Cardiac septum (tissue), 1 donor: ENCODE results near the gene DSC2. TPM values are rescaled to one million over a fixed set of nuclear protein-coding genes. Genes with fewer than 3 reads are reported as not detected.

ENCODE experiments used
- DNase-seq: peaks from one replicate; pipeline ENCODE4 v3.0.0-alpha.2; 2020; ENCODE audit warnings: low spot score
- intact Hi-C: fragments of 100-400 bp; cut with DNase I; formaldehyde crosslinking; loops from one replicate; pipeline ENCODE4 v1.14.0; 2022
- total RNA-seq: library from RNA; stranded (reverse); fragmentation: NEBNext Ultra II Directional; extraction: Animal tissue kit (Norgen Biotek cat#: 25700); gene quantifications from one replicate; pipeline ENCODE4 v1.2.1, GENCODE V29; 2021
- donor health status: DM: no; HTN: no; CAD: no.

Gene DSC2
- total RNA-seq, 1 donor from 2014 or later, result 26.7 TPM

DNA sequence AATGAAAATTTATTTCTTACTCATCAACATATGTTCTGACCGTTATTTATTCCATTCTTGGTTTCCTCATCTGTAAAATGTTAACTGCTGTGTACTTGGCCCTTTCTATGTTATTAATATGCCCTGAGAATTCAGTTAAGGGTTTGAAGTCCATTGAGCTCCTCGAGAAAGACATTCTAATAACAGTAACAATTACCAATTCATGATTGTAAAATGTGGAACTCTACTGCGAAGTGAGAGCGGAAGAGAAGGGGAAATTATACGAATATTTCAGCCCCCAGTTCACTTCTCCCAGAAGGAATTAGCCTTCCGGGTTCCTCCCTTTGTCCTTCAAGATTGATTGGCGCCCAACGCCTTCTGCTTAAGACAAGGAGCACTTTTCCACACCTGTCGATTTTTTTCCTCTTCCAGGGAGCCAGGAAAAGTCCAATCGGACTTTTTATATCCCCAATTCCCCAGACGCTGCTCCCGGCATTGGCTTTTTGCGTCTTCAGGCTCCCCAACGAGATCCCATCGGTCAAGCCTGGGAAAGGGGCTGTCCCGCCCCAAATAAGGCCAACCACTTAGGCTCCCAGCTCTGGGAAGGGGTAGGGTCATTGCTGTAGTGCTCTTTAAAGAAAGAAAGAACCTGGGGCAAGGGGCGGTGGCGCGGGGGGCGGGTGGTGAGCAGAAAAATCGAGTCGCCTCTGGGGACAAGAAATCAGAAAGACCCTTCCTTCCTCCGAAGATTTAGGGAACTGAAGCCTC lies 1.6 kb downstream of the DSC2 start:
- DNase-seq, result no peak
- intact Hi-C loops, result loop anchor here (1.0 to 10.0 kb wide), 4 partner anchors 9 to 397 kb away; partner anchors contain the start of gene DSG2

DNA sequence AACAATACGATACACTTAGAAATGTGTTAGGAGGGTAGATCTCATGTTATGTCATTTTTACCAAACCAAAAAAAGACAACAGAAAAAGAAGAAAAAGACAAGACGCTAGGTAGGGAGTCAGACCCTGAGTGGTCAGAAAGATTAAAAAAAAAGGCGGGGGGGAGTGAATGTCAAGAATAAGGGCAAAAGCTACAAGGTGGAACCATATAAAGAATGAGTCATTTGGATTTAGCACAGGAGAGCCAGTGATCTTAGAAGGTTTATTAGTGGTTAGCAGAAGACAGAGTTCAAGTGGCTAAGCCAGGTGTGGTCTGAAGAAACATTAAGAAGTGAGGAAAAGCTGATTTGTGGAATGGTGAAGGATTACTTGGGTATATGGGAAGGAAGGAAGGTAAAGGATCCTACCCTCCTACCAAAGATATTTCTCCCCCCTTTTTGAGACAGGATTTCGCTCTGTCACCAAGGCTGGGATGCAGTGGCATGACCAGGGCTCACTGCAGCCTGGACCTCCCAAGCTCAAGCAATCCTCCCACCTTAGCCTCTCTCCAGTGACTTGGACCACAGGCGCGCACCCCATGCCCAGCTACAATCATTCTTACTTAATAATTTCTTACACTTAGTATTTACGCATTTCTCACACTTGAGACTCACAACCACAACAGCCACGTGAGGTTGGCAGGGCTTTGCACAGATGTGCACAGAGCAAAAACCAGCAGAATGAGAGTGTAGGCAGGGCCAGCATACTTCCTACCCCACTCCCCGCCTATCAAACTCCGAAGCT lies 2.6 kb downstream of the DSC2 start:
- no peak for DNase-seq
- intact Hi-C loops, result loop anchor here (5.0 to 10.0 kb wide), 3 partner anchors 55 to 398 kb away; partner anchors contain the start of gene DSG2

DNA sequence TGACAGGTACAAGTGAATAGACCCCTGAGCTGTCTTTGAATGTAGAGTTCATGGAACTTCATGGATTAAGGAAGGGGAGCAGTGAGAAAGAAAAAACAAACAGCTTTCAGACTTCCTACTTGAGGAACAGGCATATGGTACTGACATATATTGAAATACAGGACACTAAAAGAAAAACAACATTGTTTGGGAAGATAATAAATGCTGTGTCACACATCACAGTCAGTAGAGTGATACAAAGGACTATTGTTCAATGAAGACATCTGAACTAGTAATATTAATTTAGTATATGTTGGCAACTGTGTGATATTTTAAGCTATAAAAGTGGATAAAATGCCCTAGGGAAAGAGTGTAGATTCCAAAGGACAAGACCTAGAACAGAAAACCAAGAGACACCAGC lies 3.3 kb downstream of the DSC2 start:
- intact Hi-C loops, result loop anchor here (10.0 kb wide), 1 partner anchor 106 kb away; no protein-coding TSS in a partner anchor

DNA sequence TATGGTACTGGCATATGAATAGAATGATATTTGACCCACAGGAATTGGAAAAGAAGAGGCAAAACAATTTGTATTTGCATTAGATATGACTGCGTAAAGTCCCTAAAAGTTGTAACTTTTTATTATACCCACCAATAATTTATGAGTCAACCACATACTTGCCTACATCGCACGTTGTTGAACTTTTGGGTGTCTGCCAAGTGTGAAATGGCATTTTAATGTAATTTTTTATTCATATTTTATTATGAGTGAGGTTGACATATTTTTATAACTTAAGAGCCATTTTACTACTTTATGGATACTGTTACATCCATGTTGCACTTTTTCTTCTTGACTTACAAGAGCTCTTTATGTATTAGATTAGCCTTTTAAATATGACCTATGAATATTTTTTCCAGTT lies 4.6 kb downstream of the DSC2 start:
- intact Hi-C loops, result loop anchor here (10.0 kb wide), 1 partner anchor 107 kb away; no protein-coding TSS in a partner anchor
- no peak for DNase-seq

More for the DNA sequence above, 3.3 kb downstream of the DSC2 start:
- no peak for DNase-seq

DNA sequence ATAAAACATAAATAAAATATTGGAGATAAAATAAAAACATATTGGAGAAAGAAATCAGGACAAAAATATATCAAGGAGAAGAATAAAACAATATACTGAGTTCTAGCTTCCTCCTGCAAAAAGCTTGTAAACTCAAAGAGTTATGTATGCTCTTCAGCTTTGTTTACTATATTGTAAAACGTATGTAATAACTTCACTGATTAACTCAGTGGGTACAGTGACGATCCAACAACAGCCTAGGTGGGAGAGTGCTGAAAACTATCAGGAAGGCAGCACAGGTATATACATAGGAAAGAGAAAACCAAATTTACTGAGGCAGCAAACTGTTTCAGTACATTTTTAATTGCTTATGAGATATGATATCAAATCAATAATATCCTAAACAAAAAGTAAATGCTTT lies 8.3 kb downstream of the DSC2 start:
- DNase-seq, result no peak
- intact Hi-C loops, result loop anchor here (10.0 kb wide), 1 partner anchor 111 kb away; no protein-coding TSS in a partner anchor

DNA sequence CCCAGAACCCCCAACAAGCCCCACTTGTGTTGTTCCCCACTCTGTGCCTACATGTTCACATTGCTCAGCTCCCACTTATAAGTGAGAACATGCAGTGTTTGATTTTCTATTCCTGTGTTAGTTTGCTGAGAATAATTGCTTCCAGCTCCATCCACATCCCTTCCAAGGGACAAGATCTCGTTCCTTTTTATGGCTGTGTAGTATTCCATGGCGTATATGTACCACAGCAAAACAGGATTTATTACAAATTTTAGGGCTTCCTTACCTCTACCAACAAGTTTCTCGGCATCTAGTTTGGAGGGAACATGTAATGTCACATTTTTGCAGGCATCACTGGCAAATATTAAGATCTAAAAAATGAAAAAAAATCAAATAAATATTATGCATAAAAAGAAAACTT lies 8.9 kb downstream of the DSC2 start:
- intact Hi-C loops, result loop anchor here (10.0 kb wide), 1 partner anchor 112 kb away; no protein-coding TSS in a partner anchor
- DNase-seq, result no peak

DNA sequence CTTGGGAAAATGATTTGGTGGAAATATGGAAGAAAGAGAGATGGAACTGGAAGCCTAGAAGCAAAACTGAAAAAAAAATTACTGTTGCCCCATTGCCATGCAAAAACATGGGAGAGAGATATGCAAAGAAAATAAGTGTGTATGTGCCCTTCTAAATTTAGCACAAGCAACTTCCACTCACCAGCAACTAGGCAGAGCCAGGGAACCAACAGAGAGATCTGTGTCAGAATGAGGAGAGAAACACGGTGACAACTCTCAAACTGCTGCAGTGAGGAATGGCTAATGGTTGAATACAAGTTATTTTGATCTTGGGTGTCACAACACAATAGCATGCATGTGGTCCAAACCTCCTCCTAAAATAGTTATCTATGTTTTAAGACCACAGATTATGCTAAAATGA lies 10.9 kb downstream of the DSC2 start:
- DNase-seq, result no peak
- intact Hi-C loops, result loop anchor here (1.0 to 10.0 kb wide), 2 partner anchors 10 to 113 kb away; no protein-coding TSS in a partner anchor

DNA sequence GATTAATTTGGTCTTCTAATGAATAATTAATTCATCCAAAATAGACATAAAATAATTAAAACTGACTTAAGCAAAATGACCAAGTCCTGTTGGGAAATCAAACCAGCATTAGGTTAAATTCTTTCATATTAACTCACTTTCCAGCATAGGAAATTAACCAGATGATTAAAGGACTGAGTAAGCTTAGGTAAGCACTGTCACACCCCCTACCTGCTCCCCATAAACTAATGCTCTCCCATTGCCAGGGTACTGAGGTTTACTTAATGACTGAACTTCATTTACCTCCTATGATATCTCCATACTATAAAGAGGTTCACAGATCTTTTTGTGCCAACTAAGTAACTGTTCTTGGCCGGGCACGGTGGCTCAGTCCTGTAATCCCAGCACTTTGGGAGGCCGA lies 13.7 kb downstream of the DSC2 start:
- intact Hi-C loops, result no loop called here
- no peak for DNase-seq

DNA sequence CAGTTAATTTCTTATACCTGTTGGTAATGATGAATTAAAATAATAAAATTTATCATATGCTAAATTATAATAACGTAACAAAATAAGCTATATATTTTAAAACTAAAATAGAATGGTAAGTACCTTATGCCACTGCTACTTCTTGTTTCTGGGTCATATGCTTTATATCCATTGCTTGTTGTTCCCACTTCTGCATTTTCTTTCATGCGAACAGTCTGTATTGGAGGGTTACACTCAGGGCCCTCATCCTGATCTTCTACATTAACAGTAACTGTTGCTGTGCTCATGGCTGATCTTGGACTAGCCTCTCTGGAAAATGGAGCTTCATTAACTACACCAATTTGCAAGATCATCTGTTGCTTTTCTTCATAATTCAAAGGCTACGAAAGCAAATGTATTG lies 22.2 kb downstream of the DSC2 start:
- no peak for DNase-seq
- intact Hi-C loops, result no loop called here

DNA sequence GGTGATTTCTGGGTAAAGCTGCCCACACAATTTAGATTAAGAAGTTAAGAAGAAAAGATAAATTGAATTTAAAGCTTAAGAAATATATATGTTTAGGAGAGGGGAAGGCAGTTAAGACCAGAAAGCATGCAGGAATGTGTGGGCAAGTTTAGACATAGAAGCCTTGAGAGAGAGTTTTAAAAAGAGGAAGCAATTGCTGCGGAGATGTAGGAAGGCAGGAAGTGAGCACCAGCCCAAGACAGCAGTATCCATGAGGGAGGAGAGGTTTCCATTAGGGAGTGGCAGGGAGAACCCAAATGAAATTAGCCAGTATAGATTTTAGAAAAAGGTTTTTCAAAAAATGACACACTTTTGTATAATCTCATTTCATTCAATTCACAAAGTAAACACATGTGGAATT lies 24.3 kb downstream of the DSC2 start:
- intact Hi-C loops, result no loop called here
- no peak for DNase-seq

DNA sequence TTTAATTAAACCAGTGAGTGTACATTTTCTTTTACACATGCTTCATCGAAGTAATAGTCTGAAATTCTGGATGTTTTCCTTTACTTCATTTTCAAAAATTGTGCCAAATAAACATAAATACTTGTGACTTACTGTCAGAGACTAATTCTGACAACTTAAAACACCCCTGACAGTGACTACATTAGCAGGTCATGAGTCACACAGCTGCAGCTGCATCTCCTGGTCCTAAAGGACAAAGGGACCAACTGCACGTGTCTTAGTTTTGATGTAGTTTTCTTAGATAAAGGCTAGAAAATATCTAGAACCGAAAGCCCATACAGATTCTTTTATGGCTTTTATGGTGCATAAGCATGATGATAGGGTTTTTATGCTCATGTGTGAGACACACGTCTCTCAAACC lies 30.0 kb downstream of the DSC2 start:
- no peak for DNase-seq
- intact Hi-C loops, result no loop called here

DNA sequence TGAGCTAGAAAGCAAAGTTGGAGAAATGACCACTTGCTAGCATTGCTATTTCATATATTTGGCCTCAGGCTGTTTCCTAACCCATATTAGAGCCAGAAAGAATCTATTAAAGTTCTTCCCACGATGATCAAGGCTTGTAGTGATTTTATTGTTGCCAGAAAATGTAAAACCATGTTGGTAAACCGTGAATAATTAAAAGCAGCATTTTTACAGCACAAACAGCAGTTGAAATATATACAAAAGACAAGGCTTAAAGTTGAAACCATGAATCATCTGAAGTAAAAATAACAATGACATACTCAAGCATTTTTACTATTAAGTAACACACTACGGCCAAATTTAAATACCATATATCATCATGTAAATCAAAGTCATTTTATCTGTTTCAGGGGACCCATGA lies 32.0 kb downstream of the DSC2 start:
- no peak for DNase-seq
- intact Hi-C loops, result no loop called here

DNA sequence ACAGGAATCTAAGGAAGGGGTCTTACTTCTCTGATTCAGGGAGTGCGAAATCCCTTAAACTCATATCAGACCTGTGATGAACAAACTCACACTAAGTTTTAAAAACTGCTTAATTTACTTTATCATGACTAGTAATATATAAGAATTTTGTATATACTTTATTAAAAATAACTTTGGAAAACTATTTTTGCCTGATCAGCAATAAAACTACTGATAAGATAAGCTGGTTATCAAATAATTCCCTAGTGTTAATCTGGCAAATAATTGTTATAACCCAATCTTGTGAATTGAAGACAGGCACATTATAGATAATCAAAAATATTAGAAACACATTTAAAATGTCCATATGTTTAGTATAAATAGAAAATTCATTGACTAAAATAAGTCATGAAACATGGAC lies 36.0 kb downstream of the DSC2 start:
- DNase-seq, result no peak
- intact Hi-C loops, result no loop called here

DNA sequence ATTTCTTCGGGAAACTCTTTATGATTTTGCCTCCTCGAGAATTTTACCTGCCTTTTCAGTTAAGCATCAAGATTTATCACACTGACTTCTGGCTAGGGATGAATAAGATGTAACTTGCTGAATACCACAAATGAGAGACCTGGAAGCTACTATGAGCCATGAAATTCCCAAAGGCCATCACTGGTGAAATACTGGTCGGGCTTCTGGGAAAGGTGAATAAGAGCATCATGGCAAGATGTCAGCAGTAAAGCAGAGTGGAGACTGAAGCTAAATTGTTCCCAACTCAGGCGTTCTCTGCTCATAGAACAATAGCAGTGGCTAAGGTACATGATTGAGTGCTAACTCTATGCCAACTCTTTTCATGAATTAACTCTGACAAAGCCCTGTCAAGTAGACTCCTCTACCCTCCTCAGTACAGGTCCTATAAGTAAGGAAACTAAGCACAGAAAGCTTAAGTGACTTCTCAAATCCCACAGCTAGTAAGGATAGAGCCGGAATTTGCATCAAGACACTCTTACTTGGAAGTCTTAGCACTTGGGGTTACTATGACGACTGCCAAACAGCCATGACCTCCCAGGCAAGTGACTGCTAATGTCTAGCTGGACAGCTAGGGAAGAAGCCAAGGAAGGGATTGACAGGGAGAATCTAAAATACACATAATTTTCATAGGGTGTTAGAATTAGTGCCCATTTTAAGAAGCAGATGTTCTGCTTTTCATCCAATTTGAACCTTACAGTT lies 37.0 kb downstream of the DSC2 start:
- no peak for DNase-seq
- intact Hi-C loops, result no loop called here

DNA sequence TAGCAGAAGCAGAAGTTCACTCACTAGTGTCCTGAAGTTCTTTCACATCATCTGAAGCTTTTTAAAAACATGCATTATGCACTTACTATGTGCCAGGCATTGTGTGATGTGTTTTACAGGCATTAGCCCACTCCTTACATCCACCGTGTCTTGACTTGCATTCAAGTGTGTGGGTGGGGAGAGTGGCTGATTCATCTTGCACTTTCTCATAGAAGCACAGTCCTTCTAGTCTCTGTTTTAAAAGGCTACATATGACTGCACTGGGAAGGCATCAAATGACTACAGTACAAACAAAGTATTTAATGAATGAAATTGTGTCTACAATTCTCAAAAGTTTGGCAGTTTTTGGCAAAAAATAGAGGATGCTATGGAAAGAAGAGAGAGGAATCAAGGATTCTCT lies 38.1 kb downstream of the DSC2 start:
- intact Hi-C loops, result no loop called here
- DNase-seq, result no peak

DNA sequence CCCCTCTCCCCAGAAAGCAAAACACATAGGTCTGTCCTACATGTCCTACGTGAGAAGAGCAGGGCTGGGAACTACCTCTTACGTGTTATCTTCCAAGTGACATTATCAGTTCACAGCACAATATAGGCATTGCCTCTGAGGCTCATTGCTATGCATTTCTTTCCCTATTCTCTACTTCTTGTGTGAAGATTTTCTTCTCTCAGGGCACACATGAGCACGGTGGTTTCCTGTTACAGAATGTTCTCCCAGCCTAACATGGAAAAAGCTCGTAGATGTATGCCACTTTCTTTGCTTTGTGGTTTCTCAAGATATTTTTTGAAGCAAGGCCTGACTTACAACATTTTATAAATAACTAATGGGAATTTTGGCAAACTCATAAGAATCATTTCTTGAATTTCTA lies 40.3 kb downstream of the DSC2 start:
- DNase-seq, result no peak
- intact Hi-C loops, result no loop called here

DNA sequence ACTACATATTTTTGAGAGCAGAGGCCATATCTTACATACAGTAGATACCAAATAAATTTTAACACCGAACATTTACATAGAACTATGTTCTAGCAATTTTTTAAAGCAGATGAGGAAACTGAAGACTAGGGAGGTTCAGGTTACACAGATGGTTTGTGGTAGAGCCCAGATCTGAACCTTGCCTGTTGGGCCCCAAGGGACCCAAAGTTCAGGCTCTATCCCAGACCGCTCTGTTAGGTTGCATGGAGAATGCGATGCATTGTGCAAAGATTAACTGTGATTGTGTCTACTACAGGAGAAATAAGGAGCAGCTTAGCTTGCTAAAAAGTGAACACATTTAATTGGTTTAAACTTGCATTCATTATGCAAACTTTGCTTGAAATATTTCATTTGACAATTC lies 43.3 kb downstream of the DSC2 start:
- intact Hi-C loops, result no loop called here
- DNase-seq, result no peak

DNA sequence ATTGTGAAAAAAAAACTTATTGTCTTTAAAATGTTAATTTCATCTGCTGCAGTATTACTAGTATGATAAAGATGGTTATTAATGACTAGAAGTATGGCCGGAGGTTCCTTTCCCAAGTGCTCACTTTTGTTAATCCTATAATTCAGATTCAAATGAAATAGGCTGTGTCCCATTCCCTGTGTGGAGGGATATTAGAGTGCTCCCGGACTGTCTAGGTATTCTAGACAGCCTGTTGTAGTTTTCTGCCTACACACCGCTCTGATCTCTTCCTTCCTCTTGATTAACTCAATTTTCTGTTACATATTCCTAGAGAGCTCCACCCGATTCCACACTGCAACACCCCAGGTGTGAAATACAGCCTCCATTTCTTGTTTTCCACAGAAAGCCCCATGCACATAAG lies 44.3 kb downstream of the DSC2 start:
- DNase-seq, result no peak
- intact Hi-C loops, result no loop called here

DNA sequence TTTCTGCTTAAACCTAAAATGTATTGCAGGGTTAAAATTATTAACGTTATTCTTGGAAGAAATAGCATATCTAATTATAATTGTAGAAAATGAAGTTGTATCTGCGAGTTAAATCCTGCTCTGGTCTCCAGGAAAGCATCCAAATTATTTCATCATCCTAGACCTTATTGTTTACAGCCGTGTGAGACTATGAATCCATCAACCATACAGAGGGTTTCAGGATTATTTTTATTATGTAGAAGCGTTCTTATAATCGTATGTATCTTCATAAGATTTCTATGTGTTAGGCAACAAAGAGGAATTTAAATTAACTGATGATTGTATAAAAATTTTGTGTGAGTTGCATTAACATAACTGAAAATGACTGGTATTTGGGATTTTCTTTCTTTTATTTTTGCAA lies 45.2 kb downstream of the DSC2 start:
- no peak for DNase-seq
- intact Hi-C loops, result no loop called here

DNA sequence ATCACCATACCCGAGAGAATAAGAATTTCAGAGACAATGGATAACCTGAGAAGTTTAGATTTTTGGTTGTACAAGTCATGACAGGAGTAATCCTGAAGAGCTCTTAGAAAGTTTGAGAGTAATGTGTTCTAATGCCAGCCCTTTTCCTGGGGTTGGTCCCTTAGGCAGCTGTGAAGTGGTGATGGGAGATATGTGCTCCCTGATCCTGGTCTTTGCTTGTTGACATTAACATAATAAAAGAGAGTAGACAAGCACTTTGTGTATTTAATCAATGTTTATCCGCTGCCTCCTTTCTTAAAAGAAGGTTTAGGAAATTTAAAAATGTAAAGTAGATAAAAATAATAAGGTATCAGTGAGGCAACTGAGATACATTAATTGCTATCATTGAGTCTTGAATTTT lies 45.9 kb downstream of the DSC2 start:
- DNase-seq, result no peak
- intact Hi-C loops, result no loop called here
